Thoracic aorta (tissue), 2 donors: ENCODE measurements around the gene E4F1. TPM values are rescaled to one million over a fixed set of nuclear protein-coding genes. Genes with fewer than 3 reads are reported as not detected.

Experiments
- ATAC-seq: fragments of 150-250 bp; one replicate; pipeline ENCODE4 v1.8.0; 2017; ENCODE audit warnings: low read depth; ENCODE audit not compliant: insufficient number of reproducible peaks, low FRiP score
- DNase-seq: peaks from one replicate; pipeline ENCODE4 v3.0.0-alpha.2; 2020; ENCODE audit warnings: low spot score
- H3K27ac ChIP-seq, 2 donors: fragments of 200-600 bp; sonication (generic); 1 replicate in 1 of 2; 2 replicates in 1 of 2; pipeline ENCODE4 v1.5.1; 2016; ENCODE audit warnings: mild to moderate bottlenecking in 2 of 2, moderate library complexity in 2 of 2
- H3K27me3 ChIP-seq: fragments of 200-600 bp; sonication (generic); replicated peaks from 2 replicates; pipeline ENCODE4 v1.6.0; 2016; ENCODE audit warnings: mild to moderate bottlenecking; ENCODE audit not compliant: insufficient read depth
- H3K36me3 ChIP-seq: fragments of 200-600 bp; sonication (generic); one replicate; pipeline ENCODE4 v1.5.1; 2016
- H3K4me1 ChIP-seq, 2 donors: fragments of 200-600 bp; sonication (generic); 1 replicate in 1 of 2; 2 replicates in 1 of 2; pipeline versions ENCODE4 v1.5.1 to v1.6.0; 2016; ENCODE audit warnings: low read depth in 2 of 2, mild to moderate bottlenecking in 1 of 2; ENCODE audit not compliant: control insufficient read depth in 1 of 2
- H3K4me3 ChIP-seq: fragments of 200-600 bp; sonication (generic); 2 replicates; pipeline ENCODE4 v1.5.1; 2016; ENCODE audit warnings: mild to moderate bottlenecking
- H3K9me3 ChIP-seq: fragments of 200-600 bp; sonication (generic); 2 replicates; pipeline ENCODE4 v1.5.1; 2016
- CTCF ChIP-seq: fragments of 200-600 bp; sonication (generic); IDR thresholded peaks from one replicate; pipeline ENCODE4 v1.5.1; 2019; ENCODE audit warnings: antibody characterized with exemption
- total RNA-seq, 2 donors: library from RNA; depleted of rRNA; stranded (reverse); fragments of >200 nt; gene quantifications; one replicate each; pipeline versions ENCODE4 v1.1.0 to v1.2.3, GENCODE V29; 2016

E4F1 gene
- total RNA-seq, 2 donors from 2014 or later: 44.0 to 50.2 TPM

GRCh38 chr16:2243781-2244180 is 20.4 kb downstream of the E4F1 start:
- H3K4me1 ChIP-seq: no peaks in the 10 kb centered on the region
- H3K27ac ChIP-seq: no peak overlapping the region
- no peak for TF ChIP-seq CTCF
- no peak overlapping the region for H3K4me3 ChIP-seq
- peaks cover 41% of the 10 kb centered on the region for H3K36me3 ChIP-seq
- H3K9me3 ChIP-seq: no peaks in the 10 kb centered on the region
- H3K27me3 ChIP-seq: no peaks in the 10 kb centered on the region
- ATAC-seq (no peak), DNase-seq (no peak)

GRCh38 chr16:2244301-2244700 is 20.9 kb downstream of the E4F1 start:
- ATAC-seq: no peak
- no peak for TF ChIP-seq CTCF

GRCh38 chr16:2244926-2245795 is 21.8 kb downstream of the E4F1 start:
- Histone ChIP-seq H3K36me3 (peaks cover 41% of the 10 kb centered on the region), H3K9me3 (no peaks in the 10 kb centered on the region), H3K27ac (no peak overlapping the region), H3K4me1 (peaks cover under 1 to 3% of the 10 kb centered on the region in 2 donors), H3K4me3 (no peak overlapping the region), H3K27me3 (no peaks in the 10 kb centered on the region)
- no peak for TF ChIP-seq CTCF
- no peak for DNase-seq
- ATAC-seq: no peak

More at GRCh38 chr16:2244301-2244700, 20.9 kb downstream of the E4F1 start:
- no peak for DNase-seq
- H3K36me3 ChIP-seq: peaks cover 41% of the 10 kb centered on the region
- no peak overlapping the region for H3K27ac ChIP-seq
- no peaks in the 10 kb centered on the region for H3K4me1 ChIP-seq
- no peak overlapping the region for H3K4me3 ChIP-seq
- no peaks in the 10 kb centered on the region for H3K27me3 ChIP-seq
- H3K9me3 ChIP-seq: no peaks in the 10 kb centered on the region

- DNase-seq (no peak), ATAC-seq (no peak)
- peaks cover 41% of the 10 kb centered on the region for H3K36me3 ChIP-seq
- no peak overlapping the region for H3K27ac ChIP-seq
- peaks cover 7 to 11% of the 10 kb centered on the region in 2 donors for H3K4me1 ChIP-seq
- H3K9me3 ChIP-seq: no peaks in the 10 kb centered on the region
- no peak overlapping the region for H3K4me3 ChIP-seq
- no peak for TF ChIP-seq CTCF
- H3K27me3 ChIP-seq: no peaks in the 10 kb centered on the region
These were observed 23.0 kb downstream of the E4F1 start for GRCh38 chr16:2246301-2246885.

GRCh38 chr16:2250652-2251295 is 27.4 kb downstream of the E4F1 start:
- Histone ChIP-seq H3K9me3 (no peaks in the 10 kb centered on the region), H3K36me3 (peaks cover 35% of the 10 kb centered on the region), H3K4me3 (peak overlapping the region; percentile 81), H3K27ac (peak overlapping the region; percentile 72 to 76), H3K4me1 (peaks cover 12 to 19% of the 10 kb centered on the region in 2 donors), H3K27me3 (no peaks in the 10 kb centered on the region)
- DNase-seq (no peak), ATAC-seq (no peak)
- TF ChIP-seq CTCF: no peak
